Measurements from ENCODE around the gene B4GALT2.

DNA sequence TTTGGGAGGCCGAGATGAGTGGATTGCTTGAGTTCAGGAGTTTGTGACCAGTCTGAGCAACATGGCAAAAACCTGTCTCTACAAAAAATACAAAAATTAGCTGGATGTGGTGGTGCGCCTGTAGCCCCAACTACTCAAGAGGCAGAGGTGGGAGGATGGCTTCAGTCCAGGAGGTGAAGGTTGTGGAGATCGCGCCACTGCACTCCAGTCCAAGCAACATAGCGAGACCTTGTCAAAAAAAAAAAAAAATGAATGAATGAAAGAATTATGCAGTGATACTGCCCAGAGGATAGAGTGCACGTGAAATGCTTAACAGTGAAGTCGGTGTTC is 9.6 kb upstream of the B4GALT2 start:
- TF ChIP-seq, protein P1, sequence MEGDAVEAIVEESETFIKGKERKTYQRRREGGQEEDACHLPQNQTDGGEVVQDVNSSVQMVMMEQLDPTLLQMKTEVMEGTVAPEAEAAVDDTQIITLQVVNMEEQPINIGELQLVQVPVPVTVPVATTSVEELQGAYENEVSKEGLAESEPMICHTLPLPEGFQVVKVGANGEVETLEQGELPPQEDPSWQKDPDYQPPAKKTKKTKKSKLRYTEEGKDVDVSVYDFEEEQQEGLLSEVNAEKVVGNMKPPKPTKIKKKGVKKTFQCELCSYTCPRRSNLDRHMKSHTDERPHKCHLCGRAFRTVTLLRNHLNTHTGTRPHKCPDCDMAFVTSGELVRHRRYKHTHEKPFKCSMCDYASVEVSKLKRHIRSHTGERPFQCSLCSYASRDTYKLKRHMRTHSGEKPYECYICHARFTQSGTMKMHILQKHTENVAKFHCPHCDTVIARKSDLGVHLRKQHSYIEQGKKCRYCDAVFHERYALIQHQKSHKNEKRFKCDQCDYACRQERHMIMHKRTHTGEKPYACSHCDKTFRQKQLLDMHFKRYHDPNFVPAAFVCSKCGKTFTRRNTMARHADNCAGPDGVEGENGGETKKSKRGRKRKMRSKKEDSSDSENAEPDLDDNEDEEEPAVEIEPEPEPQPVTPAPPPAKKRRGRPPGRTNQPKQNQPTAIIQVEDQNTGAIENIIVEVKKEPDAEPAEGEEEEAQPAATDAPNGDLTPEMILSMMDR (IDR thresholded peaks at IDR 0.05), result peak in 1 of 7 experiments; percentile 13
- TF ChIP-seq POLR2AphosphoS5 (IDR thresholded peaks at IDR 0.05), result no peak
- TF ChIP-seq POLR2A (IDR thresholded peaks at IDR 0.05), result no peak
